HCT116 (cell line): ENCODE measurements around the gene SOST.

Source experiments
- CEBPB ChIP-seq: IDR thresholded peaks from 2 replicates; pipeline ENCODE4 v1.6.1; 2012; ENCODE audit warnings: low read depth
- CTCF ChIP-seq, 3 experiments: fragments of 200-600 bp in 1 of 3; sonication (generic) in 1 of 3; IDR thresholded peaks in 2 of 3; conservative IDR thresholded peaks in 1 of 3; 2 replicates each; pipeline ENCODE4 v1.5.1; 2012 to 2017; ENCODE audit warnings: low read depth in 2 of 3, low read length in 2 of 3, antibody characterized with exemption in 1 of 3, borderline replicate concordance in 1 of 3, control low read depth in 1 of 3, mild to moderate bottlenecking in 1 of 3, mixed read lengths in 1 of 3, mixed run types in 1 of 3, moderate library complexity in 1 of 3; ENCODE audit not compliant: insufficient read depth in 1 of 3
- ELF1 ChIP-seq: IDR thresholded peaks from 2 replicates; pipeline ENCODE4 v1.6.1; 2012; ENCODE audit warnings: low read depth, borderline replicate concordance
- EZH2 ChIP-seq: fragments of 200-600 bp; sonication (generic); IDR thresholded peaks from 2 replicates; pipeline ENCODE4 v1.6.1; 2017; ENCODE audit warnings: antibody characterized with exemption, mixed run types
- EZH2phosphoT487 ChIP-seq: fragments of 200-600 bp; IDR thresholded peaks from 2 replicates; pipeline ENCODE4 v1.6.1; 2018; ENCODE audit warnings: antibody characterized with exemption, borderline replicate concordance
- JUND ChIP-seq: IDR thresholded peaks from 2 replicates; pipeline ENCODE4 v1.6.1; 2012
- POLR2A ChIP-seq: IDR thresholded peaks from 2 replicates; pipeline ENCODE4 v1.7.0; 2011; ENCODE audit warnings: borderline replicate concordance; ENCODE audit not compliant: insufficient read depth, insufficient read length; ENCODE audit errors: extremely low read depth
- POLR2AphosphoS5 ChIP-seq: IDR thresholded peaks from 2 replicates; pipeline ENCODE4 v1.6.1; 2011; ENCODE audit warnings: mild to moderate bottlenecking, low read depth, low read length, moderate library complexity
- RAD21 ChIP-seq: IDR thresholded peaks from 2 replicates; pipeline ENCODE4 v1.6.1; 2012; ENCODE audit warnings: low read depth, mild to moderate bottlenecking
- SIN3A ChIP-seq: IDR thresholded peaks from 2 replicates; pipeline ENCODE4 v1.6.1; 2012; ENCODE audit warnings: low read depth
- TCF7L2 ChIP-seq: IDR thresholded peaks from 2 replicates; pipeline ENCODE4 v1.7.0; 2011; ENCODE audit warnings: borderline replicate concordance, inconsistent platforms; ENCODE audit not compliant: insufficient read depth, insufficient read length; ENCODE audit errors: extremely low read depth
- YY1 ChIP-seq: IDR thresholded peaks from 2 replicates; pipeline ENCODE4 v1.6.1; 2011; ENCODE audit warnings: low read length, low read depth, moderate library complexity, mild to moderate bottlenecking; ENCODE audit not compliant: insufficient replicate concordance; ENCODE audit errors: extremely low read depth
- TF ChIP-seq, protein P1 (sequence below): IDR thresholded peaks from 2 replicates; pipeline ENCODE4 v1.6.1; 2012

DNA sequence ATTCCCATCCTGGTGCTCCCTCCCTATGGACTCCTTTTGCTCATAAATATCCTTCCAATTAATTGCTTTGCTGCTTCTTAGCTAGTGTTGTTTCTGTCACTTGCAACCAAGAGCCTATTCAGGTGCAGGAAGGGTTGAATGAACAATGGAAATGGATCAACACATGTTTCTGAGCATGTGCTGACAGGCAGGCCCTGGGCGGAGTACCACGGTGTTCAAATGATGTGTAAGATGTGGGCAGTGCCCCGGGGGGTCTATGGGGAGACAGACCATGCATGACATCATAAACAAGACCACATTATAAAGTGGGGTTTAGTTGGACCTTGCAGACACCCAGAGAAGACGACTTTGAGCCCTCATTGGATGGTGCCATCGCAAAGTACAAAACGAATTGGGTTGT lies 48.5 kb downstream of the SOST start:
- TF ChIP-seq EZH2 (no peak), POLR2AphosphoS5 (no peak), CTCF (IDR thresholded peaks at IDR 0.05 in 2 of 3, conservative IDR thresholded peaks at IDR 0.05 in 1 of 3; ENCODE audit: borderline replicate concordance in 1 of 3, insufficient read depth in 1 of 3, low read depth in 2 of 3, low read length in 2 of 3) (no peak), EZH2phosphoT487 (no peak), POLR2A (no peak), CEBPB (no peak), JUND (no peak), ELF1 (no peak), RAD21 (no peak), YY1 (no peak), TCF7L2 (no peak), SIN3A (no peak)
- TF ChIP-seq, protein P1, sequence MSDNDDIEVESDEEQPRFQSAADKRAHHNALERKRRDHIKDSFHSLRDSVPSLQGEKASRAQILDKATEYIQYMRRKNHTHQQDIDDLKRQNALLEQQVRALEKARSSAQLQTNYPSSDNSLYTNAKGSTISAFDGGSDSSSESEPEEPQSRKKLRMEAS, result no peak
